Uterus (tissue), 4 donors: ENCODE results near the gene SOHLH1. TPM values are rescaled to one million over a fixed set of nuclear protein-coding genes. Genes with fewer than 3 reads are reported as not detected.

Experiments used
- DNase-seq, 2 donors: peaks; one replicate each; pipeline ENCODE4 v3.0.0-alpha.2; 2019 to 2020
- H3K27ac ChIP-seq, 2 donors: fragments of 200-600 bp; sonication (generic); 1 replicate in 1 of 2; 2 replicates in 1 of 2; pipeline ENCODE4 v1.5.1; 2016 to 2018
- H3K27me3 ChIP-seq, 2 donors: fragments of 200-600 bp; sonication (generic); one replicate each; pipeline ENCODE4 v1.5.1; 2018 to 2019; ENCODE audit warnings: control low read depth in 1 of 2
- H3K36me3 ChIP-seq, 2 donors: fragments of 200-600 bp; sonication (generic); one replicate each; pipeline ENCODE4 v1.5.1; 2019; ENCODE audit warnings: control low read depth in 1 of 2
- H3K4me1 ChIP-seq, 2 donors: fragments of 200-600 bp; sonication (generic); one replicate each; pipeline ENCODE4 v1.5.1; 2018 to 2019; ENCODE audit warnings: control low read depth in 1 of 2
- H3K4me3 ChIP-seq, 2 donors: fragments of 200-600 bp; sonication (generic); 1 replicate in 1 of 2; 2 replicates in 1 of 2; pipeline ENCODE4 v1.5.1; 2018 to 2019; ENCODE audit warnings: mild to moderate bottlenecking in 1 of 2
- H3K9me3 ChIP-seq, 2 donors: fragments of 200-600 bp; sonication (generic); one replicate each; pipeline ENCODE4 v1.5.1; 2019; ENCODE audit warnings: control low read depth in 1 of 2
- POLR2A ChIP-seq, 2 donors: fragments of 450-650 bp; IDR thresholded peaks; one replicate each; pipeline ENCODE4 v1.6.1; 2016; ENCODE audit warnings: antibody characterized with exemption in 2 of 2, mild to moderate bottlenecking in 1 of 2, moderate library complexity in 1 of 2
- intact Hi-C: fragments of 100-400 bp; cut with DNase I; formaldehyde crosslinking; loops from one replicate; pipeline ENCODE4 v1.15.1; 2023; ENCODE audit warnings: low total_unique reads
- total RNA-seq, 4 donors: library from RNA; depleted of rRNA in 3 of 4; stranded (reverse); fragments of >200 nt in 3 of 4; gene quantifications; one replicate each; pipeline versions ENCODE4 v1.1.0 to v1.2.4, GENCODE V29; 2014 to 2023
- TF ChIP-seq, protein P1 (sequence below), 4 experiments: fragments of 200-600 bp in 2 of 4; fragments of 450-650 bp in 2 of 4; sonication (generic) in 2 of 4; IDR thresholded peaks; one replicate each; pipeline ENCODE4 v1.5.1; 2016 to 2019; ENCODE audit warnings: antibody characterized with exemption in 4 of 4, mild to moderate bottlenecking in 2 of 4, moderate library complexity in 1 of 4
- donor health status: DM: yes; HTN: yes; CAD: no.

SOHLH1 gene
- total RNA-seq, 4 donors from 2014 or later: not detected

GRCh38 chr9:135694414-135694813 lies 4.9 kb downstream of the SOHLH1 start:
- intact Hi-C loops: no loop called here
- TF ChIP-seq POLR2A (IDR thresholded peaks at IDR 0.05): no peak
- TF ChIP-seq, protein P1, sequence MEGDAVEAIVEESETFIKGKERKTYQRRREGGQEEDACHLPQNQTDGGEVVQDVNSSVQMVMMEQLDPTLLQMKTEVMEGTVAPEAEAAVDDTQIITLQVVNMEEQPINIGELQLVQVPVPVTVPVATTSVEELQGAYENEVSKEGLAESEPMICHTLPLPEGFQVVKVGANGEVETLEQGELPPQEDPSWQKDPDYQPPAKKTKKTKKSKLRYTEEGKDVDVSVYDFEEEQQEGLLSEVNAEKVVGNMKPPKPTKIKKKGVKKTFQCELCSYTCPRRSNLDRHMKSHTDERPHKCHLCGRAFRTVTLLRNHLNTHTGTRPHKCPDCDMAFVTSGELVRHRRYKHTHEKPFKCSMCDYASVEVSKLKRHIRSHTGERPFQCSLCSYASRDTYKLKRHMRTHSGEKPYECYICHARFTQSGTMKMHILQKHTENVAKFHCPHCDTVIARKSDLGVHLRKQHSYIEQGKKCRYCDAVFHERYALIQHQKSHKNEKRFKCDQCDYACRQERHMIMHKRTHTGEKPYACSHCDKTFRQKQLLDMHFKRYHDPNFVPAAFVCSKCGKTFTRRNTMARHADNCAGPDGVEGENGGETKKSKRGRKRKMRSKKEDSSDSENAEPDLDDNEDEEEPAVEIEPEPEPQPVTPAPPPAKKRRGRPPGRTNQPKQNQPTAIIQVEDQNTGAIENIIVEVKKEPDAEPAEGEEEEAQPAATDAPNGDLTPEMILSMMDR (IDR thresholded peaks at IDR 0.05): no peak
- Histone ChIP-seq H3K4me1 (no peaks in the 10 kb centered on the region), H3K27me3 (no peaks in the 10 kb centered on the region), H3K27ac (no peak overlapping the region), H3K4me3 (no peak overlapping the region), H3K36me3 (no peaks in the 10 kb centered on the region), H3K9me3 (no peaks in the 10 kb centered on the region)
- DNase-seq: no peak

DNA sequence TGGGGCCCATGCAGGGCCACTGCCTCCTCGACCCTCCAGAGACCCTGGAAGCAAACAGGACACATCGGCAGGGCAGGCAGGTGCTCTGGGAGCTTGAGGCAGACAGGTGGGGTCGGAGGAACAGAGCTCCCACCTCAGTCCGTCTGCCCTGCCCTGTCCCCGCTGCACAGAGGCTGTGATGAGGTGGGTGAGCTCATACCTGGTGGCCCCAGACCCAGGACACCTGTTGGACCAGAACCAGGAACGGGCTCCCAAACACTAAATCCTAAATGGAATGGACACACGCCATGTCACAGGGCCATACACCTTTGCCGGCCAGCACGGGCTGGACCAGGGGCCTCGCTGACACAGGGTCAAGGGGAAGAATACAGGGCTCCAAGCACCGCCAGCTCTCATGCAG lies 5.5 kb downstream of the SOHLH1 start:
- H3K36me3 ChIP-seq: no peaks in the 10 kb centered on the region
- DNase-seq: no peak
- intact Hi-C loops: no loop called here
- no peak overlapping the region for H3K27ac ChIP-seq
- H3K4me3 ChIP-seq: no peak overlapping the region
- TF ChIP-seq, protein P1 (IDR thresholded peaks at IDR 0.05): no peak
- no peak for TF ChIP-seq POLR2A (IDR thresholded peaks at IDR 0.05)
- no peaks in the 10 kb centered on the region for H3K4me1 ChIP-seq
- H3K27me3 ChIP-seq: no peaks in the 10 kb centered on the region
- no peaks in the 10 kb centered on the region for H3K9me3 ChIP-seq

- no peaks in the 10 kb centered on the region for H3K27me3 ChIP-seq
- H3K4me3 ChIP-seq: no peak overlapping the region
- H3K36me3 ChIP-seq: no peaks in the 10 kb centered on the region
- H3K4me1 ChIP-seq: no peaks in the 10 kb centered on the region
- no peaks in the 10 kb centered on the region for H3K9me3 ChIP-seq
- TF ChIP-seq, protein P1 (IDR thresholded peaks at IDR 0.05): no peak
- no peak for TF ChIP-seq POLR2A (IDR thresholded peaks at IDR 0.05)
- DNase-seq: no peak
- H3K27ac ChIP-seq: no peak overlapping the region
- intact Hi-C loops: no loop called here
These were observed 6.0 kb downstream of the SOHLH1 start for GRCh38 chr9:135693265-135693664.

- no peak for DNase-seq
- H3K27me3 ChIP-seq: no peaks in the 10 kb centered on the region
- no peak overlapping the region for H3K4me3 ChIP-seq
- H3K9me3 ChIP-seq: no peaks in the 10 kb centered on the region
- H3K36me3 ChIP-seq: no peaks in the 10 kb centered on the region
- H3K27ac ChIP-seq: no peak overlapping the region
- intact Hi-C loops: no loop called here
- TF ChIP-seq, protein P1 (IDR thresholded peaks at IDR 0.05): no peak
- no peak for TF ChIP-seq POLR2A (IDR thresholded peaks at IDR 0.05)
- no peaks in the 10 kb centered on the region for H3K4me1 ChIP-seq
These were observed 6.9 kb downstream of the SOHLH1 start for GRCh38 chr9:135692410-135692809.

DNA sequence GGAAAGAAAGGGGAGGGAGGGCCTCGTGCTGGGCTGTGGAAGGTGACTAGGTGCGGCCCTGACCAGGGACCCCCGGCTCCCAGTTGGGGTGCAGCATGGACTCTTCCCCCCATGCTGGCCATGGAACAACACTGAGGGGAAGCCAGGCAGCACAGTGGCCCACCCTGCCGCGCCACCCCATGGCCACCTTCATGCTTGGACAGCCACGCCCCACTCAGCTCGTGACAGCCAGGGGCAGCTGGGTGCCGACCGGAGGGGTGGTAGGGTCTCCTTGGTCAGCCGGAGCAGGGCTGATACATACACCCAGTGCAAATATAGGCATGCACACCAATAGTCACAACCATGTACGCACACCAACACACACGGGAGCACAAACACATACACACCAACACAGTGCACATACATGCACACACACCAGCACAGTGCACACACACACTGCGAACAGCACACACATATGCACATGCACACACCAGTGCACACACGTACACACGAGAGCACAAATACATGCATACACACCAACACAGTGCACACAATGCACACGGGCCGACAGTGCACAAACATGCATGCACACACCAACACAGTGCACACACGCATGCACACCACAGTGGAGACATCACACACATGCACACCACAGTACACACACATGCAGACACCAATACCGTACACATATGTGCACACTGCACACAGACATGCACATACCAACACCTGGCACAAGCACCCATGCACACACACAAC lies 8.3 kb downstream of the SOHLH1 start:
- Histone ChIP-seq H3K4me1 (no peaks in the 10 kb centered on the region), H3K9me3 (no peaks in the 10 kb centered on the region), H3K36me3 (no peaks in the 10 kb centered on the region), H3K27me3 (no peaks in the 10 kb centered on the region), H3K27ac (no peak overlapping the region), H3K4me3 (no peak overlapping the region)
- no peak for TF ChIP-seq POLR2A (IDR thresholded peaks at IDR 0.05)
- TF ChIP-seq, protein P1 (IDR thresholded peaks at IDR 0.05): no peak
- DNase-seq: no peak
- intact Hi-C loops: no loop called here
